Measurements from ENCODE around the gene COL11A2.
A peak's percentile ranks its signal among the peaks of the same experiment; 100 is the strongest.

Gene COL11A2

DNA sequence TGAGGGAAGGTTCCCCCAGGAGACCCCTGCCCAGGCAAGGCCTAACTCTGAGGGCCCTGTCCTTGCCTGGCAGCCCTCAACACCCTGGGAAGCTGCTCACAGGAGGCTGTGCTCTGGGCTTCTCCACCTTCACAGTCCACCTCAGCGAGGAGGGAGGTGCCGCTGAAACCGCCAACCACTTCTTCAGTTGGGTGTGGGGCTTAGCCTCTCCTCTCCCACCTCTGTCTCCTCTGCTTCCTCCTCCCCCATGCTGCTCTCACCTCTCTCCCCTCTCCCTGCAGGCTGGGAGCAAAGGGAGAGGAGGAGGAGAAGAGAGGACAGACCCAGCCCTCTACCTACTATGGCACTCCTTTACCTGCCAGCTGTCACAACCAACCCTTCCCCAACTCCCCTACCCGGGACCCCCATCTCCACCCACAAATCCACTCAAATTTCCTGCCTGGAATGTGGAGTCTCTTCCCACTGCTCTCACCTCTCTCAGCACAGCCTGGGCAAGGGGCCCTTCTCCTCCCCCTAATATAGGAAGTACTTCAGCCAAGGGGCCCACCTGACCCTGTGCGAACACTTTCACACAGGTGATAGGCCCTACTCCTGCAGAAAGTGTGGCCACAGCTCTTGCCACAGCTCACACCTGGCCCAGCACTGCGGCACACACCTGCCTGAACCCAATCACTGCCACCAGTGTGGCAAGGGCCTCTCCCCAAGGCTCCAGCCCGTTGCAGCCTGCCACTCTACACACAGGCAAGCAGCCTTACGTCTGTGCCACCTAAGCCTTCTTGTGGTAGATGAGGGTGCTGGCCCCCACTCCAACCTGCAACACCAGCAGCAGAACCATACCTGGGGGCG, 23.2 kb upstream of the COL11A2 start:
- peaks cover 3% of the 10 kb centered on the region for H3K36me3 ChIP-seq (ENCODE audit: control insufficient read depth, insufficient read depth, low read length)
- H3K27ac ChIP-seq (ENCODE audit: insufficient read depth, low read length, poor library complexity, severe bottlenecking): no peak overlapping the region
- no peaks in the 10 kb centered on the region for H3K9me3 ChIP-seq (ENCODE audit: control insufficient read depth, low read length)
- no peak overlapping the region for H3K4me3 ChIP-seq (ENCODE audit: insufficient read depth, low read depth, low read length, poor library complexity, severe bottlenecking)
- DNase-seq: no peak
- H3K27me3 ChIP-seq (replicated peaks; ENCODE audit: control insufficient read depth, insufficient read depth, low read length, poor library complexity, severe bottlenecking): peaks cover 14% of the 10 kb centered on the region
- H3K4me1 ChIP-seq (ENCODE audit: control insufficient read depth, insufficient read depth, low read length, poor library complexity, severe bottlenecking): peaks cover 13% of the 10 kb centered on the region

- DNase-seq: no peak
- Histone ChIP-seq H3K9me3 (ENCODE audit: control insufficient read depth, low read length) (no peaks in the 10 kb centered on the region), H3K4me1 (ENCODE audit: control insufficient read depth, insufficient read depth, low read length, poor library complexity, severe bottlenecking) (peaks cover 13% of the 10 kb centered on the region), H3K4me3 (ENCODE audit: insufficient read depth, low read depth, low read length, poor library complexity, severe bottlenecking) (no peak overlapping the region), H3K27ac (ENCODE audit: insufficient read depth, low read length, poor library complexity, severe bottlenecking) (no peak overlapping the region), H3K27me3 (replicated peaks; ENCODE audit: control insufficient read depth, insufficient read depth, low read length, poor library complexity, severe bottlenecking) (peaks cover 14% of the 10 kb centered on the region), H3K36me3 (ENCODE audit: control insufficient read depth, insufficient read depth, low read length) (peaks cover 7% of the 10 kb centered on the region)
Observed at GRCh38 chr6:33213989-33214335, 21.7 kb upstream of the COL11A2 start.

GRCh38 chr6:33213166-33213988, 21.1 kb upstream of the COL11A2 start:
- no peaks in the 10 kb centered on the region for H3K9me3 ChIP-seq (ENCODE audit: control insufficient read depth, low read length)
- H3K27me3 ChIP-seq (replicated peaks; ENCODE audit: control insufficient read depth, insufficient read depth, low read length, poor library complexity, severe bottlenecking): peaks cover 14% of the 10 kb centered on the region
- H3K4me3 ChIP-seq (ENCODE audit: insufficient read depth, low read depth, low read length, poor library complexity, severe bottlenecking): no peak overlapping the region
- H3K36me3 ChIP-seq (ENCODE audit: control insufficient read depth, insufficient read depth, low read length): peaks cover 7% of the 10 kb centered on the region
- DNase-seq: no peak
- H3K4me1 ChIP-seq (ENCODE audit: control insufficient read depth, insufficient read depth, low read length, poor library complexity, severe bottlenecking): peaks cover 13% of the 10 kb centered on the region
- no peak overlapping the region for H3K27ac ChIP-seq (ENCODE audit: insufficient read depth, low read length, poor library complexity, severe bottlenecking)

DNA sequence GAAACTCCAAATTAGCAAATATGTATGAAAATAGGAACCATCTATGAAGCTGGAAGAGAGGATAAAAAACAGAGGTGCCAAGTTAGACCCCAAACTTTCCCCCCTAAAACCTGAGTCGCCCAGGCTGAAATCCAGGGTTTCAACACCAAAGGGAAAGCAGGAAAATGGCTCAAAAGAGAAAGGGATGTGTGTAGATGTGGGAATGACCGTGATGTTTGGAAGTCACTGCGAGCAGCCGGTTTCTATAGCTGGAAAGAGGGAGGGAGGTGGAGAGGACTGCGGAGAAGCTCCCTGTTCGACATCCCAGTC, 20.5 kb upstream of the COL11A2 start:
- peaks cover 14% of the 10 kb centered on the region for H3K27me3 ChIP-seq (replicated peaks; ENCODE audit: control insufficient read depth, insufficient read depth, low read length, poor library complexity, severe bottlenecking)

DNA sequence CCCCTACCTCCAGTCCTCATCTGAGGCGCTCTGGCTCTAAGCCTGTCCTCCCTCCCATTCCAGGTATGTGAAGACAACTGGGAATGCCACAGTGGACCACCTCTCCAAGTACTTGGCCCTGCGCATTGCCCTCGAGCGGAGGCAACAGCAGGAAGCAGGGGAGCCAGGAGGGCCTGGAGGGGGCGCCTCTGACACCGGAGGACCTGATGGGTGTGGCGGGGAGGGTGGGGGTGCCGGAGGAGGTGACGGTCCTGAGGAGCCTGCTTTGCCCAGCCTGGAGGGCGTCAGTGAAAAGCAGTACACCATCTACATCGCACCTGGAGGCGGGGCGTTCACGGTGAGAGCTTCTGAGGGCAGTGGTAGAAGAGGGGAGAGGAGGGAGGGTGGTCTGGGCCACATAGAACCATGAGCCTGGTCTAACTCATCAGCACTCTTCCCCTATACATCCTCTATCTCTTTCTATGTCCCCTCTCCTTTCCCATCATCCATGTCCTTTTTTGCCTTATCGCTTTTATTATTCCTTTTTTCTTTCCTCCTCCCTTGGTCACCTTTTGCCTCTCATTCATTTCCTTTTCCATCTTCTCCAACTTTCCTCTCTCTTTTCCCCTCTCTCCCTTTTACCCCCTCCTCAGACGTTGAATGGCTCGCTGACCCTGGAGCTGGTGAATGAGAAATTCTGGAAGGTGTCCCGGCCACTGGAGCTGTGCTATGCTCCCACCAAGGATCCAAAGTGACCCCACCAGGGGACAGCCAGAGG, 19.6 kb upstream of the COL11A2 start:
- Histone ChIP-seq H3K27me3 (replicated peaks; ENCODE audit: control insufficient read depth, insufficient read depth, low read length, poor library complexity, severe bottlenecking) (peaks cover 14% of the 10 kb centered on the region), H3K4me1 (ENCODE audit: control insufficient read depth, insufficient read depth, low read length, poor library complexity, severe bottlenecking) (peaks cover 25% of the 10 kb centered on the region), H3K9me3 (ENCODE audit: control insufficient read depth, low read length) (no peaks in the 10 kb centered on the region), H3K4me3 (ENCODE audit: insufficient read depth, low read depth, low read length, poor library complexity, severe bottlenecking) (no peak overlapping the region), H3K36me3 (ENCODE audit: control insufficient read depth, insufficient read depth, low read length) (peaks cover 7% of the 10 kb centered on the region), H3K27ac (ENCODE audit: insufficient read depth, low read length, poor library complexity, severe bottlenecking) (no peak overlapping the region)
- no peak for DNase-seq

More for the DNA sequence above, 20.5 kb upstream of the COL11A2 start:
- H3K4me1 ChIP-seq (ENCODE audit: control insufficient read depth, insufficient read depth, low read length, poor library complexity, severe bottlenecking): peaks cover 15% of the 10 kb centered on the region
- H3K9me3 ChIP-seq (ENCODE audit: control insufficient read depth, low read length): no peaks in the 10 kb centered on the region
- no peak for DNase-seq
- peaks cover 7% of the 10 kb centered on the region for H3K36me3 ChIP-seq (ENCODE audit: control insufficient read depth, insufficient read depth, low read length)
- H3K4me3 ChIP-seq (ENCODE audit: insufficient read depth, low read depth, low read length, poor library complexity, severe bottlenecking): no peak overlapping the region
- H3K27ac ChIP-seq (ENCODE audit: insufficient read depth, low read length, poor library complexity, severe bottlenecking): no peak overlapping the region

GRCh38 chr6:33211136-33211535, 18.9 kb upstream of the COL11A2 start:
- Histone ChIP-seq H3K9me3 (ENCODE audit: control insufficient read depth, low read length) (no peaks in the 10 kb centered on the region), H3K4me3 (ENCODE audit: insufficient read depth, low read depth, low read length, poor library complexity, severe bottlenecking) (no peak overlapping the region), H3K27ac (ENCODE audit: insufficient read depth, low read length, poor library complexity, severe bottlenecking) (no peak overlapping the region), H3K36me3 (ENCODE audit: control insufficient read depth, insufficient read depth, low read length) (peaks cover 7% of the 10 kb centered on the region), H3K27me3 (replicated peaks; ENCODE audit: control insufficient read depth, insufficient read depth, low read length, poor library complexity, severe bottlenecking) (peaks cover 14% of the 10 kb centered on the region), H3K4me1 (ENCODE audit: control insufficient read depth, insufficient read depth, low read length, poor library complexity, severe bottlenecking) (peaks cover 25% of the 10 kb centered on the region)
- no peak for DNase-seq

DNA sequence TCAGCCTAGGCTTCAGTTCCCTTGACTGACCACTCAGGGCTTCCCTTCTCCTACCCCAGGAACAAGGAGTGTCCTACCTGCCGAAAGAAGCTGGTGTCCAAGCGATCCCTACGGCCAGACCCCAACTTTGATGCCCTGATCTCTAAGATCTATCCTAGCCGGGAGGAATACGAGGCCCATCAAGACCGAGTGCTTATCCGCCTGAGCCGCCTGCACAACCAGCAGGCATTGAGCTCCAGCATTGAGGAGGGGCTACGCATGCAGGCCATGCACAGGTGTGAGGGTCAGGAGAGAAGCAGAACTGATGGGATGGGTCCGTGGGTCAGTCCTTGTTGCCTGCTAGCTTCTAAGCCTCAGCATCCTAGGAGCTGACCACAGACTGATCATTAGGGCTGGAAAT, 17.6 kb upstream of the COL11A2 start:
- Histone ChIP-seq H3K36me3 (ENCODE audit: control insufficient read depth, insufficient read depth, low read length) (peaks cover 7% of the 10 kb centered on the region), H3K27me3 (replicated peaks; ENCODE audit: control insufficient read depth, insufficient read depth, low read length, poor library complexity, severe bottlenecking) (peaks cover 14% of the 10 kb centered on the region), H3K4me3 (ENCODE audit: insufficient read depth, low read depth, low read length, poor library complexity, severe bottlenecking) (no peak overlapping the region), H3K4me1 (ENCODE audit: control insufficient read depth, insufficient read depth, low read length, poor library complexity, severe bottlenecking) (peaks cover 33% of the 10 kb centered on the region), H3K27ac (ENCODE audit: insufficient read depth, low read length, poor library complexity, severe bottlenecking) (no peak overlapping the region), H3K9me3 (ENCODE audit: control insufficient read depth, low read length) (no peaks in the 10 kb centered on the region)
- DNase-seq: no peak

DNA sequence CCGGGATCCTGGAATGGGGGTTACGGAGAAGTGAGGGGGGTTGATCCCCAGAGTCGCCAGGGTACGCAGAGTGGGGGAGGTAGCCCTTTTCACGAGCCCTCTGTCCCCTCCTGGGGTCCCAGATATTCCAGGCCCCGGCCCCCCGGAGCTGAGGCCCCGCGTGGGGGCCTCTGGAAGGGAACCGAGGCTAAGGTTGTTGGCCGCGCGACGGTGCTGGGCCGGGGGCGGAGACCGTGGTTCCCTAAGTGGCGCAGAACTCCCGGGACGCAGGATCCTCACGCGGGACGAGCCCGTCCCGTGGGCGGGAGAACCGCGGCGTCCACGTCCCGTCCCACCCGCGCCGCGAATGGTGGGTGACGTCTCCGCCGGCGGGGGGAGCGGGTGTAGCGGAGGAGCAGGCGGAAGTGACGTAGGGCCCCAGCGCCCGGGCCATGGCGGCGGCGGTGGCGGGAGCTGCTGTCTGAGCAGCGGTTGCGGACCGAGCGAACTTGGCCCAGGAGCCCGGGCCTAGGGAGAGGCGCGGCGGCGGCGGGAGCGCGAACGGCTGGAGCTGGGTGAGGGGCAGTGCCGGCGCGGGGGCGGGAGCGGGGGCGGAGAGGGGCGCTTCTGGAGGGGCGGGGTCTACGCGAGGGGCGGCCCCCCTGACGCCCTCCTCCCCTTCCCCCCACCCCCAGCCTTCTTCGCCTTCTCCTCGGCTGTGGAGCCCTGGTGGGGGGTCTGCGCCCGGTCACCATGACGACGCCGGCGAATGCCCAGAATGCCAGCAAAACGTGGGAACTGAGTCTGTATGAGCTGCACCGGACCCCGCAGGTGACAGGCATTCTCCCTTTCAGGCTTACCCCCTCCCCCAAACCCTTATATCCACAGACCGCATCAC, 16.1 kb upstream of the COL11A2 start, which contains the start of gene RING1:
Gene RING1, plus strand, starts transcription at position 410 of the 877 bp plus-strand sequence. Its CDS starts 323 bp downstream, at position 733.
- Histone ChIP-seq H3K4me3 (ENCODE audit: insufficient read depth, low read depth, low read length, poor library complexity, severe bottlenecking) (peak within 1 kb of the TSS; percentile 93), H3K4me1 (ENCODE audit: control insufficient read depth, insufficient read depth, low read length, poor library complexity, severe bottlenecking) (peaks cover 36% of the 10 kb centered on the region), H3K27ac (ENCODE audit: insufficient read depth, low read length, poor library complexity, severe bottlenecking) (peak within 1 kb of the TSS; percentile 94), H3K27me3 (replicated peaks; ENCODE audit: control insufficient read depth, insufficient read depth, low read length, poor library complexity, severe bottlenecking) (peaks cover 9% of the 10 kb centered on the region), H3K36me3 (ENCODE audit: control insufficient read depth, insufficient read depth, low read length) (peaks cover 10% of the 10 kb centered on the region), H3K9me3 (ENCODE audit: control insufficient read depth, low read length) (no peaks in the 10 kb centered on the region)
- peak; percentile 79 to 84 (median 79) for DNase-seq

DNA sequence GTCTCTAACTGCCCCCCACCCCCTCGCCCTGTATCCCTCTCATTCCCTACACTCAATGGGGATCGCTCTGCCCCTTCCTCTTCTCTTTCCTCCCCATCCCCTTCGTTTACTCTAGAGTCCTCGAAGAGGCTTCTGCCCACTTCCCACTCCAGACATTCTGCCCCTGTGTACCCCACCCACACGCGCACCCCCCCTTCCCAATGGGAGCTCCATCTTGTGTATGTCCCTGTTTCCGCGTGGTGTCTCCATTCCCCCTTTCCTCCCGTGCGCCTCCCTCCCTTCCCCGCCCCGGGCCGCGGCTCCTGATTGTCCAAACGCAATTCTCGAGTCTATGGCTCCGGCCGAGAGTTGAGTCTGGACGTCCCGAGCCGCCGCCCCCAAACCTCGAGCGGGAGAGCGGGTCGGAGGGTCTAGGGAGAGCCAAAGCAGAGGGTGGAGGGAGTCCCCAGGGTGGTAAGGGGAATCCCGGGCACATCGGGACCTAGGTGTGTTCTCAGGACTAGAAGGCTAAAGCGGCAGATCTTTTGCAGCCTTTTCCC, 15.4 kb upstream of the COL11A2 start:
- Histone ChIP-seq H3K27me3 (replicated peaks; ENCODE audit: control insufficient read depth, insufficient read depth, low read length, poor library complexity, severe bottlenecking) (peaks cover 2% of the 10 kb centered on the region), H3K9me3 (ENCODE audit: control insufficient read depth, low read length) (no peaks in the 10 kb centered on the region), H3K27ac (ENCODE audit: insufficient read depth, low read length, poor library complexity, severe bottlenecking) (peak overlapping the region; percentile 94), H3K4me1 (ENCODE audit: control insufficient read depth, insufficient read depth, low read length, poor library complexity, severe bottlenecking) (peaks cover 29% of the 10 kb centered on the region), H3K4me3 (ENCODE audit: insufficient read depth, low read depth, low read length, poor library complexity, severe bottlenecking) (peak overlapping the region; percentile 93), H3K36me3 (ENCODE audit: control insufficient read depth, insufficient read depth, low read length) (peaks cover 17% of the 10 kb centered on the region)
- DNase-seq: peak in 1 of 3 donors; percentile 21

Data from effector memory CD4-positive, alpha-beta T cell (primary cell).